ENCODE measurements around the gene TTLL4. TPM values are rescaled to one million over a fixed set of nuclear protein-coding genes. Genes with fewer than 3 reads are reported as not detected.

Gene TTLL4
- total RNA-seq, 1 donor from 2014 or later, result 5.5 TPM

GRCh38 chr2:218722419-218722818 is 11.8 kb downstream of the TTLL4 start:
- no peak for TF ChIP-seq CTCF (IDR thresholded peaks at IDR 0.05; ENCODE audit: insufficient read depth, low read length, severe bottlenecking)
- H3K27me3 ChIP-seq (ENCODE audit: control insufficient read depth, insufficient read depth, low read length), result no peaks in the 10 kb centered on the region
- DNase-seq (ENCODE audit: low read depth) (no peak), FAIRE-seq (no peak)
- no peak overlapping the region for H3K4me3 ChIP-seq (ENCODE audit: low read depth, low read length)
- no peaks in the 10 kb centered on the region for H3K36me3 ChIP-seq (ENCODE audit: control insufficient read depth, insufficient read depth, low read length)

- no peaks in the 10 kb centered on the region for H3K27me3 ChIP-seq (ENCODE audit: control insufficient read depth, insufficient read depth, low read length)
- no peak overlapping the region for H3K4me3 ChIP-seq (ENCODE audit: low read depth, low read length)
- FAIRE-seq (no peak), DNase-seq (ENCODE audit: low read depth) (peak; percentile 4)
- H3K36me3 ChIP-seq (ENCODE audit: control insufficient read depth, insufficient read depth, low read length), result no peaks in the 10 kb centered on the region
- no peak for TF ChIP-seq CTCF (IDR thresholded peaks at IDR 0.05; ENCODE audit: insufficient read depth, low read length, severe bottlenecking)
These were observed 12.5 kb downstream of the TTLL4 start for GRCh38 chr2:218722876-218723785.

GRCh38 chr2:218726004-218726574 is 15.5 kb downstream of the TTLL4 start:
- DNase-seq (ENCODE audit: low read depth) (no peak), FAIRE-seq (no peak)
- Histone ChIP-seq H3K27me3 (ENCODE audit: control insufficient read depth, insufficient read depth, low read length) (no peaks in the 10 kb centered on the region), H3K36me3 (ENCODE audit: control insufficient read depth, insufficient read depth, low read length) (no peaks in the 10 kb centered on the region), H3K4me3 (ENCODE audit: low read depth, low read length) (no peak overlapping the region)
- TF ChIP-seq CTCF (IDR thresholded peaks at IDR 0.05; ENCODE audit: insufficient read depth, low read length, severe bottlenecking), result no peak

- Histone ChIP-seq H3K27me3 (ENCODE audit: control insufficient read depth, insufficient read depth, low read length) (no peaks in the 10 kb centered on the region), H3K4me3 (ENCODE audit: low read depth, low read length) (no peak overlapping the region), H3K36me3 (ENCODE audit: control insufficient read depth, insufficient read depth, low read length) (no peaks in the 10 kb centered on the region)
- DNase-seq (ENCODE audit: low read depth), result peak; percentile 29
- no peak for FAIRE-seq
- peak; percentile 40 for TF ChIP-seq CTCF (IDR thresholded peaks at IDR 0.05; ENCODE audit: insufficient read depth, low read length, severe bottlenecking)
These were observed 17.0 kb downstream of the TTLL4 start for GRCh38 chr2:218727502-218728165.

- Histone ChIP-seq H3K27me3 (ENCODE audit: control insufficient read depth, insufficient read depth, low read length) (no peaks in the 10 kb centered on the region), H3K4me3 (ENCODE audit: low read depth, low read length) (no peak overlapping the region), H3K36me3 (ENCODE audit: control insufficient read depth, insufficient read depth, low read length) (no peaks in the 10 kb centered on the region)
- FAIRE-seq (no peak), DNase-seq (ENCODE audit: low read depth) (no peak)
- no peak for TF ChIP-seq CTCF (IDR thresholded peaks at IDR 0.05; ENCODE audit: insufficient read depth, low read length, severe bottlenecking)
These were observed 19.0 kb downstream of the TTLL4 start for GRCh38 chr2:218729640-218730039.

All from bronchial epithelial cell (primary cell).